Subcutaneous adipose tissue (tissue), 4 donors: ENCODE data around the gene TMEM107. TPM values are rescaled to one million over a fixed set of nuclear protein-coding genes. Genes with fewer than 3 reads are reported as not detected.

Experiments
- CTCF ChIP-seq: fragments of 450-650 bp; IDR thresholded peaks from one replicate; pipeline ENCODE4 v1.5.1; 2016; ENCODE audit warnings: low read depth, mild to moderate bottlenecking, control low read depth, antibody characterized with exemption, moderate library complexity
- total RNA-seq, 4 donors: library from RNA; depleted of rRNA; stranded (reverse); fragments of >200 nt; gene quantifications; one replicate each; pipeline ENCODE4 v1.1.0, GENCODE V29; 2016

Gene TMEM107
- total RNA-seq, 4 donors from 2014 or later = 14.3 to 23.8 (median 20.4) TPM

DNA sequence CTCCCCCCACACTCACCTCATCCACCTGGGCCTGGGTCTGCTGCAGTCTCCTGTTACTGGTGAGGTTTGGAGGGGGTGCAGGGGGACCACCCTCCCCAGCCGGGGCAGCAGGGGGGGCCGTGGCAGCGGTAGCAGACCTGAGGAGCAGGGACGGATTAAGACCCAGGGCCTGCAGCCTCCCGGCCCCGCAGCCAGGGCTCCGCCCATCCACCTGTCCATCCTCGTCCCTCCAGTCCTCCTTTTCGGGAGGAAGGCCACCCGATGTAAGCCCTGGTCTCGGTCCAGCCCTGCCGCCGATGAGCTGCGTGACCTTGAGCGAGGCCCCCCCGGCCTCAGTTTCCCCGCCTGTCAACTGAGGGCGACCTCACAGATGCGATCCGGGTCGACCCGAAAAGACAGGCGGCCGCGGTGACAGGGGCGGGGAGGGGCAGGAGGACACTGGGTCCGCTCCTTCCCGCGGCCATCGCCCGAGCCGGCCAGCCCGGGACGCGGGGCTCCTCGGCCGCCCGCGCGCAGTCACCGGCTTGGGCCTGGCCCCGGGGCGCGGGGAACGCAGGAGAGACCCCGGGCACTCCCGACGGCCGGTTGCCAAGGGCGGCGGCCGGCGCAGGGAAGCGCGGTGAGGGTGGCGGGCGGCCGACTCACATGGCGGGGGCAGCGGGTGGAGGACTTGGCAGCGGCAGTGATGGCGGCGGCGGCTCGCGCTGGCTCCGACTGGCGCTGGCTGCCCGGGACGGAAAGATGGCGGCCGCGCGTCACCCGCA is 13.8 kb downstream of the TMEM107 start, which contains the start of gene VAMP2:
TSS of gene VAMP2 (minus strand) at position 716 of the 764 bp plus-strand sequence. CDS start at position 647, 69 bp downstream.
- TF ChIP-seq CTCF = no peak

DNA sequence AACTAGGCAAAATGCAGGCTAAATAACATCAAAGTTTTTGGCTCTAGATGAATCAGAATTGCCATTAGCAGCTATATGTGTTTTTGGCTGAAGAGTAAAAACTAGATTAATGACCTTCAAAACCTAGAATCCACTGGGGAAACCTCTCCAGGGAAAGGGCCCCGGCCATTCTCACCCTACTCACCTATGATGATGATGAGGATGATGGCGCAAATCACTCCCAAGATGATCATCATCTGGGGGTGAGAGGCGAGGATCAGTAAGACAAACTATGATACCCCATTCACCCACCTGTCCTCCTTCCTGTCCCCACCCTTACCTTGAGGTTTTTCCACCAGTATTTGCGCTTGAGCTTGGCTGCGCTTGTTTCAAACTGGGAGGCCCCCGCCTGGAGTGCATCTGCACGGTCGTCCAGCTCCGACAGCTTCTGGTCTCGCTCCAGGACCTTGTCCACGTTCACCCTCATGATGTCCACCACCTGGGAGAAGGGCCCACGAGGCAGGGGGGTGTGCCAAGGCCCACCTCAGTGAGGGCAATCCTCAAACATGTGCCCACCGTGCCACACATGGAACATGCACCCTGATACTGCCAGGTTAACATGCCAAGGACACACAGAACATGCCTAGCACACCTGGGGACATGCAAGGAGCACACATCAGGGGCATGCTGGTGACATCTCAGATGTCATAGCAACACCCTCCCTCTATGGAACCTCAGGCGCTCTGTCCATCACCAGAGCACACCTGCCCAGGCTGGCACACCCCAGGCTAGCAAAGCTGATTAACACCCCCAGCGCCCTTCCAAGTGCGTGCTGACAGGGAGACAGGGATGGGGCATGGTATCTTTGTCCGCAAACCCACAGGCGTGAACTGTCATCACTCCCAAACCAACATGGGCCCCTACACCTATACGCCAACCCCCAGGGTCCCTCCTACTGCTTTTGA is 14.6 kb downstream of the TMEM107 start:
- no peak for TF ChIP-seq CTCF

- no peak for TF ChIP-seq CTCF
Measured at GRCh38 chr17:8160741-8161221, 15.4 kb downstream of the TMEM107 start.

GRCh38 chr17:8160224-8160577 is 16.0 kb downstream of the TMEM107 start:
- TF ChIP-seq CTCF = no peak

GRCh38 chr17:8159459-8160223 is 16.5 kb downstream of the TMEM107 start:
- no peak for TF ChIP-seq CTCF

GRCh38 chr17:8159032-8159400 is 17.2 kb downstream of the TMEM107 start:
- TF ChIP-seq CTCF = no peak
